NCI-H2227 treated with DMSO at 0.1 percent for 48 hours (cell line): ENCODE data around the gene ERN1.
"Not testable (repeated sequence)": the region's sequence is repeated elsewhere in the genome, so short reads cannot be mapped to it uniquely, and the experiment has no call there.

Source experiments
- DNase-seq: peaks from one replicate; lab custom pipeline; 2025; lab: John Stamatoyannopoulos, UW

Gene ERN1

GRCh38 chr17:64135000-64135399 lies 5.1 kb upstream of the ERN1 start:
- no peak for DNase-seq

- DNase-seq, result no peak
Observed at GRCh38 chr17:64134216-64134970, 4.4 kb upstream of the ERN1 start.

GRCh38 chr17:64133546-64134215 lies 3.7 kb upstream of the ERN1 start:
- peak; percentile 71 for DNase-seq

GRCh38 chr17:64131606-64132270 lies 1.8 kb upstream of the ERN1 start:
- no peak for DNase-seq

- DNase-seq, result no peak
Observed at GRCh38 chr17:64130559-64131001, 636 bp upstream of the ERN1 start.

GRCh38 chr17:64129515-64129764 lies 504 bp downstream of the ERN1 start:
- DNase-seq, result no peak

GRCh38 chr17:64128787-64129514 lies 993 bp downstream of the ERN1 start:
- DNase-seq, result no peak

- no peak for DNase-seq
Observed at GRCh38 chr17:64126918-64127317, 3.0 kb downstream of the ERN1 start.

- DNase-seq, result no peak
Observed at GRCh38 chr17:64125937-64126336, 4.0 kb downstream of the ERN1 start.

- no peak for DNase-seq
Observed at GRCh38 chr17:64124609-64125008, 5.3 kb downstream of the ERN1 start.

- DNase-seq, result no peak
Observed at GRCh38 chr17:64123114-64123513, 6.8 kb downstream of the ERN1 start.

- DNase-seq, result not testable (repeated sequence)
Observed at GRCh38 chr17:64120972-64121786, 8.8 kb downstream of the ERN1 start.

GRCh38 chr17:64120159-64120810 lies 9.7 kb downstream of the ERN1 start:
- DNase-seq, result no peak

GRCh38 chr17:64117981-64118979 lies 11.7 kb downstream of the ERN1 start:
- DNase-seq, result no peak

- no peak for DNase-seq
Observed at GRCh38 chr17:64115822-64116534, 14.0 kb downstream of the ERN1 start.

- no peak for DNase-seq
Observed at GRCh38 chr17:64115043-64115698, 14.8 kb downstream of the ERN1 start.

- no peak for DNase-seq
Observed at GRCh38 chr17:64113006-64113405, 16.9 kb downstream of the ERN1 start.

GRCh38 chr17:64111831-64112230 lies 18.1 kb downstream of the ERN1 start:
- DNase-seq, result no peak
